Hepatocyte (in vitro differentiated cells): ENCODE data around the gene P2RY2. TPM values are rescaled to one million over a fixed set of nuclear protein-coding genes. Genes with fewer than 3 reads are reported as not detected.

Experiments used
- DNase-seq: peaks from one replicate; pipeline ENCODE4 v3.0.0-alpha.2; 2016; ENCODE audit warnings: low spot score
- H2AFZ ChIP-seq: fragments of 200-600 bp; sonication (generic); 2 replicates; pipeline ENCODE4 v1.6.0; 2016; ENCODE audit warnings: antibody characterized with exemption, mild to moderate bottlenecking
- H3K27ac ChIP-seq: fragments of 200-600 bp; sonication (generic); 2 replicates; pipeline ENCODE4 v1.5.1; 2016; ENCODE audit warnings: mild to moderate bottlenecking
- H3K27me3 ChIP-seq: fragments of 200-600 bp; sonication (generic); 2 replicates; pipeline ENCODE4 v1.6.1; 2016
- H3K36me3 ChIP-seq: fragments of 200-600 bp; sonication (generic); replicated peaks from 2 replicates; pipeline ENCODE4 v1.5.1; 2016; ENCODE audit warnings: low read depth; ENCODE audit not compliant: insufficient read depth
- H3K4me1 ChIP-seq: fragments of 200-600 bp; sonication (generic); 2 replicates; pipeline ENCODE4 v1.5.1; 2016; ENCODE audit warnings: mild to moderate bottlenecking, moderate library complexity; ENCODE audit not compliant: insufficient read depth
- H3K4me2 ChIP-seq: fragments of 200-600 bp; sonication (generic); 2 replicates; pipeline ENCODE4 v1.6.0; 2016
- H3K4me3 ChIP-seq: fragments of 200-600 bp; sonication (generic); 2 replicates; pipeline ENCODE4 v1.5.1; 2016; ENCODE audit warnings: mild to moderate bottlenecking
- H3K79me2 ChIP-seq: fragments of 200-600 bp; sonication (generic); 2 replicates; pipeline ENCODE4 v1.6.0; 2017; ENCODE audit warnings: mild to moderate bottlenecking
- H3K9me2 ChIP-seq: fragments of 200-600 bp; sonication (generic); replicated peaks from 2 replicates; pipeline ENCODE4 v1.6.0; 2017; ENCODE audit warnings: mild to moderate bottlenecking; ENCODE audit not compliant: insufficient read depth
- H3K9me3 ChIP-seq: fragments of 200-600 bp; sonication (generic); 2 replicates; pipeline ENCODE4 v1.5.1; 2016; ENCODE audit warnings: low read depth, mild to moderate bottlenecking
- H4K20me1 ChIP-seq: fragments of 200-600 bp; sonication (generic); 2 replicates; pipeline ENCODE4 v1.6.0; 2016; ENCODE audit warnings: mild to moderate bottlenecking; ENCODE audit not compliant: insufficient read depth, poor library complexity, severe bottlenecking
- CTCF ChIP-seq: fragments of 200-600 bp; sonication (generic); IDR thresholded peaks from 2 replicates; pipeline ENCODE4 v1.5.1; 2016; ENCODE audit warnings: antibody characterized with exemption, mild to moderate bottlenecking; ENCODE audit not compliant: poor library complexity
- EZH2 ChIP-seq: fragments of 200-600 bp; sonication (generic); IDR thresholded peaks from 2 replicates; pipeline ENCODE4 v1.6.1; 2016; ENCODE audit warnings: antibody characterized with exemption, mild to moderate bottlenecking, borderline replicate concordance
- EZH2phosphoT487 ChIP-seq: fragments of 200-600 bp; sonication (generic); IDR thresholded peaks from one replicate; pipeline ENCODE4 v1.6.1; 2018; ENCODE audit warnings: antibody characterized with exemption, mild to moderate bottlenecking, low read depth, moderate library complexity; ENCODE audit not compliant: unreplicated experiment, severe bottlenecking
- WGBS: methylation state at CpG from one replicate; pipeline ENCODE4 v1.1.6; 2016; ENCODE audit warnings: low lambda C conversion rate; ENCODE audit errors: missing lambda C conversion rate; 5-methylcytosine and 5-hydroxymethylcytosine counted together
- polyA plus RNA-seq: library from polyadenylated mRNA; unstranded; fragments of >200 nt; fragmentation: Nextera tagmentation; extraction: Ambion mirVana; gene quantifications from 2 replicates; pipeline ENCODE4 v1.2.1, GENCODE V29; 2016
- total RNA-seq: library from RNA; depleted of rRNA; stranded (reverse); fragments of >200 nt; gene quantifications from 2 replicates; pipeline ENCODE4 v1.2.3, GENCODE V29; 2014

P2RY2 gene
- total and polyA plus RNA-seq, 2 experiments from 2014 or later = 2.5 to 6.3 TPM

- H4K20me1 ChIP-seq = no peaks in the 10 kb centered on the region
- no peaks in the 10 kb centered on the region for H3K27me3 ChIP-seq
- H3K27ac ChIP-seq = no peak overlapping the region
- no peaks in the 10 kb centered on the region for H3K79me2 ChIP-seq
- DNase-seq = no peak
- H3K4me3 ChIP-seq = no peak overlapping the region
- H3K9me3 ChIP-seq = no peaks in the 10 kb centered on the region
- TF ChIP-seq EZH2 (no peak), EZH2phosphoT487 (no peak), CTCF (no peak)
- H3K4me1 ChIP-seq = peaks cover 8% of the 10 kb centered on the region
- H3K9me2 ChIP-seq = no peaks in the 10 kb centered on the region
- H3K36me3 ChIP-seq = no peaks in the 10 kb centered on the region
- no peak overlapping the region for H2AFZ ChIP-seq
- WGBS = 94% methylated on average over 8 of the region's 8 CpGs
- no peak overlapping the region for H3K4me2 ChIP-seq
These were observed 4.6 kb upstream of the P2RY2 start for GRCh38 chr11:73213196-73214143.

DNA sequence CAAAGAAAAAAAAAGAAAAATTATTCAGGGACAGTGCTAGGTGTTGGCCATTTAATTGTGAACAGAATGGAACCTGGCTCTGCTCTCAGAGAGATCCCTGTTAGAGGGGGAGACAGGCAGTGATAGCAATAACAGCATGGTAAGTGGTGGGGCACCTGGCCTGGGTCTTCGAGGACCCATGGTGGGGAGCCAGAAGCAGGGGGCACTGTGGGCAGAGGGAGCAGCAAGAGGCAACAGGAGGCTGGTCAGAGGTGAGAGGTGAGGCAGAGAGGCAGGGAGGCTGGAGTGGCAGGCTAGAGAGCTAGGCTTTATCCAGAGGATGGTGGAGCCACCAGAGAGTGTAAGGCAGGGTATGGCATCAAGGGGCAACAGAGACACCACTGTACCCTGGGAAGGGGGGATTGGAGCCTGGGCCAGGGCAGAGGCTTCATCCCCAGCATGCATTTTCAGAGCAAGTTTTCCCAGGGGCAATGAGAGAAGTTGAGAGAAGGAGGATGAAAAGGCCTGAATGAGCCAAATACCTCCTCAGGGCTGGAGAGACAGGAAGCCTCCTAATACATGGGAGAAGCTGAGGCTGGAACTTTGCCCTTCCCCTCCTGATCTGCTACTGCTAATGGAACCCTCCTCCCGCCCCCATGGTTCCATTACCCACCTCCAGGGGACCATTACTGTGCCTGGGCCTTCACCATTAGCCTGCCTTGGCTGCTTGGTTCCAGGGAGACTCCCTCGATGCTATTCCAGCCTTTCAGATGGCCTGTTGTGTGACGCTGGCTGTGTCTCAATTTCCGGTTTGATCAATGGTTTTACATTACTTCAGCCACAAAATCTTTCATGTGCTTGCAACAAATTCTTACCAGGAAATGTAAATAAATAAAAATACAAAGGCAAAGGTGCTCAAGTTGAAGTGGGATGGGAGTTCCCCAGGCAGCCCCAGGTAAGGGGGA lies 2.6 kb upstream of the P2RY2 start:
- H3K36me3 ChIP-seq = no peaks in the 10 kb centered on the region
- peaks cover 12% of the 10 kb centered on the region for H3K4me1 ChIP-seq
- H3K4me2 ChIP-seq = no peak overlapping the region
- no peak overlapping the region for H3K27ac ChIP-seq
- H3K9me2 ChIP-seq = no peaks in the 10 kb centered on the region
- H3K9me3 ChIP-seq = no peaks in the 10 kb centered on the region
- no peaks in the 10 kb centered on the region for H4K20me1 ChIP-seq
- no peak for TF ChIP-seq EZH2
- H3K4me3 ChIP-seq = no peak overlapping the region
- DNase-seq = no peak
- no peaks in the 10 kb centered on the region for H3K79me2 ChIP-seq
- peaks cover 7% of the 10 kb centered on the region for H3K27me3 ChIP-seq
- no peak overlapping the region for H2AFZ ChIP-seq
- WGBS = 90% methylated on average over 5 of the region's 5 CpGs

- H3K36me3 ChIP-seq = no peaks in the 10 kb centered on the region
- H3K9me3 ChIP-seq = no peaks in the 10 kb centered on the region
- no peaks in the 10 kb centered on the region for H3K79me2 ChIP-seq
- 97% methylated on average over 2 of the region's 2 CpGs for WGBS
- H3K27me3 ChIP-seq = peaks cover 7% of the 10 kb centered on the region
- no peaks in the 10 kb centered on the region for H4K20me1 ChIP-seq
- H3K9me2 ChIP-seq = no peaks in the 10 kb centered on the region
- DNase-seq = no peak
- TF ChIP-seq CTCF (no peak), EZH2phosphoT487 (no peak), EZH2 (no peak)
- H2AFZ ChIP-seq = no peak overlapping the region
- H3K4me2 ChIP-seq = no peak overlapping the region
- no peak overlapping the region for H3K27ac ChIP-seq
- H3K4me3 ChIP-seq = no peak overlapping the region
- peaks cover 12% of the 10 kb centered on the region for H3K4me1 ChIP-seq
These were observed 1.6 kb upstream of the P2RY2 start for GRCh38 chr11:73216465-73216864.
